ENCODE measurements around the gene MAD2L1.

MAD2L1 gene

DNA sequence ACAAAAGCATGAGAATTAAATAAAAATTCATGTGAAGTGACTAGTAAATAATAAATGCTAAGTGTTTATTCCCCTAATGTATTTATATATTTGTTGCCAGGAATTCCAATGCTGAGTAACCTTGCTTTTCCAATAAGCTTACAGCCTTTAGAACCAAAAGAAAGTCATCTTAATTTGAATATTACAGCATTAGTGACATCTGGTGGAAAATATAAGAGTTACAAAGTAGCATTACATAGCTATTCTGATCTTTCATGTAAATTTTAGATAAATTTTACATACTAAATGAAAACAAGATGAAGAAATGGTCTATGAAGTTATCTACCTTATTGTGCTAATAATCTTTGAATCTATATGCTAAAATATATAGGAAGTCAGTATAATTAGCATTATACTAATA is 10.4 kb downstream of the MAD2L1 start:
- DNase-seq = no peak

DNA sequence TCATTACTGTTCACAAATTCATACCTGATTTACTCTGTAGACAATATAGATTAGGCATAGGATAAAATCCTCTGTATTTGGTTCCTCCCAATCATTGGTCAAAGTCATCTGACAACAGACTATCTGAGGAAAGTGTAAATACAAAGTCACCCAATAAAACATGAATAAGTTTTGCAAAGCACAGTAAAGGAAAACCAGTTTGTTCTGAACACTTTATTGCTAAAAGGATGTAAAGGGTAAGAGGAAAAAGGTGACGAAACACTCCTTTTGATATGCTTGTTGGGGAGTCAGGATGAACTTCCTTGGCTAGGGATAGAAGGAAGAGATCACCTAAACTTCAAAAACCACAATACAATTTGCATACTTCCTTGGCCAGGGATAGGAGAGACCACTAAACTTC is 10.9 kb downstream of the MAD2L1 start:
- DNase-seq = no peak

DNA sequence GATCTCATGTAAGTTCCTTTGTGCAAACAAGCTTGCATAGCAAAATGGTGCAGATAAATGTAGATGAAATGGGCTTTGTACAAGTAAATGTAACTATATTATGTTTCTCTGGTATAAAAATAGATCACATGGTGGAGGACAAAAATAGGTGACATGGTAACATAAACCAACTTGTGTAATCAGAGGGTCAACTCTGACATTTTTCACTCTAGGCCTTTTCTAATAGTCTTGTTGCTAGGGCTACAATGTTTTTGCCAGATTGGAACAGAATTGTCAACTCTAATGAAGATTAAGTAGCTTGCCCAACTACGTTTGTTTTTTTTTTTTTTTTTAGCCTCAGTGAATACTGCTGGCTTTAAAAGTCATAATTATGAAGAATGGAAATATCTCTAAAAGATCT is 11.5 kb downstream of the MAD2L1 start:
- DNase-seq = no peak

DNA sequence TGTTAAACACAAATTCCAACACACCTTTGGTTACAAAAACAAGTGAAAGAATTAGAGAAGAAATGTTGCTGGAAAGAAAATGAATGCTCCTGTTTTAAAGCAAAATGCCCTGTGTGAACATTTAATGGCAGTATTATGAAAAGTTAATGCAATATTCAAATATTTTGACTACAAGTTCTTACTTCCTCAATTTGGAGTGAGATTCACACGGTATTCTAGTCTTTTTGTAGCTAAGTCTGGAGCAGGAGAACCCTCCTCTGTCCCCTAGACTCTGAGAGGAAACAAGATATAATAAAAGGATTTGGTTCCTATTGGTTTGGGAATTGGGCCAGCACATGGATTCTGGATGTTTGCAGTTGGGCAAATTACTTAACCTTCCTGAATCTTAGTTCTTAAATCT is 12.7 kb downstream of the MAD2L1 start:
- DNase-seq = no peak

DNA sequence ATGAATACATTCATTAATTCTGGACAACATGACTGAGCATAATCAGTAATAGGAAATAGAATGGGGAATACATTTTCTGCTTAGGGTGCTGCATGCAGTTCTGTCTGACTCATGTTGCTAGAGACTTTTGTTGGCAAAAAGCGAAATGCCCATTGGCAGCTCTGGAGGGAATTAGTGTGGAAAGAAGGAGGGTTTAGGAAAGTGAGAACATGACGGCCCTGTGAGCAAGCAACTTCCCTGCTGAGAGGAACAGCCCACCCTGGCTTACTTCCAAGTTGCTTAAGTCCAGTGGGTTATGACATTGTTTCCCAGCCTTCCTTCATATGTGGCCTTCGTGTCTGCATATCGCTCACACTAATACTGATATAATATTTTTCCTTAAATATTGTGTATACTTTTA is 13.8 kb downstream of the MAD2L1 start:
- peak; percentile 34 to 72 for DNase-seq

- DNase-seq = no peak
These were observed 15.4 kb downstream of the MAD2L1 start for GRCh38 chr4:120051253-120051652.

GRCh38 chr4:120049732-120050494 is 16.7 kb downstream of the MAD2L1 start:
- peak; percentile 77 to 80 for DNase-seq

DNA sequence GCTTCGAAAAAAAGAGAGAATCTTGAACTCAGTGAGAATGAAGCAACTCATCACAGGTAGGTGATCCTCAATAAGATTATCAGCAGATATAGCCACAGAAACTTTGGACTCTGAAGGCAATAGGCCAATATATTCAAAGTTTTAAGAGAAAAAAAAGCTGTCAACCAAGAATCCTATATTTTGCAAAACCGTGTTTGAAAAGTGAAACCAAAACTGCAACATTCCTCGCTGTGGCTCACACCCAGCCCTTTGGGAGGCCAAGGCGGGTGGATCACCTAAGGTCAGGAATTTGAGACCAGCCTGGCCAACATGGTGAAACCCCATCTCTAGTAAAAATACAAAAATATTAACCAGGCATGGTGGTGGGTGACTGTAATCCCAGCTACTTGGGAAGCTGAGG is 22.8 kb downstream of the MAD2L1 start:
- DNase-seq = no peak

DNA sequence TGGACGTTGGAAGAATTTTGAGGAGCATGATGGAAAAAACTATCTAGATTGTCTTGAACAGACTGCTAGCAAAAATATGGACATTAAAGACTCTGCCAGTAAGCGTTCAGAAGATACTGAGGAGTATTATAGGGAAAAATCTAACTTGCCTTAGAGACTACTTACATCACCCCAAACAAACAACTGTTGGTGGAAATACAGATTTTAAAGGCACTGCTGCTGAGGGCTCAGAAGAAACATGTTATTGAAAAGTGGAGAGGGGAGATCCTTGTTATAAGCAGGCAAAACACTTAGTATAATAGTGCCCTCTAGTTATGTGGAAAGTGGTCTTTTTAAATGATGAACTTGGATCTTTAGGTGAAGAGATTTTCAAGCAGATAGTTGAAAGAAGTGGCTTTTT is 29.2 kb downstream of the MAD2L1 start:
- no peak for DNase-seq

DNA sequence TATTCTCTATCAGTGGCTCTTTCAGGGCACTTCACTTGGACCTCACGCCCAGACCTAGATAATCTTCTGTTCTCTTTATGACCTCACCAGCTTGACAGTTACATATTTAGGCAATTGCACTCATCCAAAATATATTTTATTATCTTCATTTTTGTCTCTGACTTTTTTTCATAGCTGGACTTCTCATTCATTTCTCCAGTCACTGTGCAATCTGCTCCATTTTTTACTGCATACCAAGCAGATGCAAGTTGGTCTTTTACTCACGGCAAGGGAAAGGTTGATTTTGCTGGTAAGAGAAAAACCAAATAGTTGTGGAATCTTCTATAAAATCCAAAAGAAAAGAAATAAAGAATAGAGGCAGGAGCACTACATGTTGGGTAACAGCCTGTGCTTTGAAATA is 31.7 kb downstream of the MAD2L1 start:
- DNase-seq = no peak

GRCh38 chr4:120026853-120027252 is 39.8 kb downstream of the MAD2L1 start:
- DNase-seq = no peak

GRCh38 chr4:120025516-120025915 is 41.1 kb downstream of the MAD2L1 start:
- no peak for DNase-seq

DNA sequence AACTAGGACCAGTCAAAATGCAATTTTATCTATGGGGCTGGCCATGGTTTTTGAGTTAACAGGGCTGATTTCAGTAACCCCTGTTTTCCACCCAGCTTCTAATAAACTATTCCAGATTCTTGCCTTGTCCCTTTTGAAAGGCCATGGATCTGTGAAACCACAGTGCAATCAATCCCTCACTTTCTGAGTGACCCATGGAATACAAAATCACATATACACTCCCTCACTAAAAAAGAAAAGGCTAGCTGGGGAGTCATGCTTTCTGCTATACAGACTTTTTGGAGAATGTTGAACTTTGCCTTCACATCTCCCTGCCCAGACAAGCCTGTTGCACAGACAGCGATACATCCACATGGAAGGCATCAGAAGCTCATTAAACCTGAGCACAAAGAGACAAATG is 47.9 kb downstream of the MAD2L1 start:
- DNase-seq = no peak

DNA sequence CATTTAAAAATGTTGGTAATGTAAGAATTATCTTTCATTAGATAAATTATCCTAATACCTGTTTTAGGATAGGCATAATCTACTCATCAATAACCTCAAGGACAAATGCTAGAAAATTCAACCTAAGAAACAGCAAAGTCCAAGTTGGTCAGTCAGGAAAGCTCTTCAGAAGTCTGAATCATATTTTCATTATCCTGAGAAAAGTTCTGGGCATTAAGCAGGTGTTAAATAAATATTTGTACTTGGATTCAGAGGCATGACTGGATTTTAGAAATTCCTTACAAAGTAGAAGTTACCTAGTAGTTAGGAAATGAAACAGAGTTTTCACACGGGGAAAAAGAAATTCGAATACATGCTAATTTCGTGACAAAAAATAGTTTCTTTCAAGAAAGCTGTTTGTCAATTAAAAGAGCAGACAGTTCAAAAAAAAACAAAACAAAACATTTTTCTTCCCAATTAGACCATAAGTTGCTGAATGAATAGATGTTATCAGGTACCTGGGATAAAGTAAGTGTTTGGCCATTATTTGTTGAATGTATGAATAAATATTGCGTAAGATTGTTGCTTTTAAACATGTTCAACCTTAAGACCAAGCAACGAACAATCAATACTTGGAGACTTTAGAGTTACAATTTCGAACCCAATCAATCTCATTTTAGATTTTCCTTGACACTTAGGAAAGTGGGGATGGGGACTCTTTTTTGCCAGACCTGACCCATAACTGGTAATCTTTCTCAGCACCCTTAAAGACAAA is 48.5 kb downstream of the MAD2L1 start:
- DNase-seq = no peak

DNA sequence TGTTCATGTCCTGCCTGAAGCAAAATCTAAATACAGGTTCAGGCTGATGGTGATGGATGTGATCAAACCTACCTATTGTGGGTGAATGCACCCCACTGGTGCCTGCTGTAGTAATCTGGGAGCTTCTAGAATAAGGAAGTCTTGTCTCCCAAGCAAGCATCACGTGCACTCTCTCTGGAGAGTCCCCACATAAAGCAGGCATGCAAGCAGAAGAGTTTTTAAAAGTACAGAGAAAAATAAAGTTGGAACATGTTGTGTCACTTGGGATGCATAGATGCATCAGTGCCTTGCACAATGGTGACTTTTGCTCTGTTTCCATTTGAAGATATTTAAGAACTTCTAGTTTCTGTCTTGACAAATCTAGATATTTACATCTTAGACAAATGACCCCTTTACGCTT is 54.9 kb downstream of the MAD2L1 start:
- no peak for DNase-seq

- DNase-seq = no peak
These were observed 56.0 kb downstream of the MAD2L1 start for GRCh38 chr4:120010646-120011045.

- no peak for DNase-seq
These were observed 56.9 kb downstream of the MAD2L1 start for GRCh38 chr4:120009731-120010130.

GRCh38 chr4:120008957-120009356 is 57.7 kb downstream of the MAD2L1 start:
- no peak for DNase-seq

DNA sequence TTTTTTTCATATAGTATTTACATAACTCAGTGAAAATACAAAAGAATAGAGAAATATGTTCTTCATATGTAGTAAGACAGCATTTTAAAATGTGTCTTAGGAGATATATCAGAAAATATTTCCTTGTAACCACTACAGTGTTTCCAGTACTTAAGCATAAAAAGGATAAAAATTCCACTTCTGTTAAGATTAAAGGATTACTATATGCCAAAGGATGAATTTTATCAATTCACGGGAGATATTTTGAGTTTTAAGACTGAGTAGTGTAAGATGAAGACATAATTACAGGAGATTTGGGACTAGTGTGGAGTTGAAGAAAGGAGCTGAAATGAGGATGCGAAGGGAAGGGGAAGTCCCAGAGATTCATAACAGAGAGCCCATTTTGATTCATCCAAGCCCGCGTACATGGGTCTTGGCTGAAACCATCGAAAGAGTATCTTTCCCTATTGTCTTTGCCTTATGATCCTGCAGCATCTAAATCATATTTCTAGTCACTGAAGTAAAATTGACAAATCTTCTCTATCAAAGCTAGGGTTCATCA is 58.7 kb downstream of the MAD2L1 start:
- DNase-seq = no peak

GRCh38 chr4:120007191-120007871 is 59.3 kb downstream of the MAD2L1 start:
- no peak for DNase-seq
